CD14-positive monocyte (primary cell): ENCODE results near the gene EBP. TPM values are rescaled to one million over a fixed set of nuclear protein-coding genes. Genes with fewer than 3 reads are reported as not detected.

Experiments
- DNase-seq, 3 donors: peaks; one replicate each; pipeline ENCODE4 v3.0.0-alpha.2; 2011 to 2022
- H2AFZ ChIP-seq: 2 replicates; pipeline ENCODE4 v1.6.0; 2012; ENCODE audit warnings: mild to moderate bottlenecking, low read depth, low read length, inconsistent platforms; ENCODE audit not compliant: insufficient read depth, poor library complexity, severe bottlenecking
- H3K27ac ChIP-seq, 2 donors: 1 replicate in 1 of 2; 2 replicates in 1 of 2; pipeline ENCODE4 v1.5.1; 2012 to 2013; ENCODE audit warnings: low read length in 2 of 2, control low read depth in 1 of 2, inconsistent platforms in 1 of 2, low read depth in 1 of 2, mild to moderate bottlenecking in 1 of 2
- H3K27me3 ChIP-seq, 2 donors: one replicate each; pipeline versions ENCODE4 v1.6.0 to v1.6.1; 2011 to 2013; ENCODE audit warnings: low read length in 2 of 2; ENCODE audit not compliant: control insufficient read depth in 2 of 2, insufficient read depth in 2 of 2
- H3K36me3 ChIP-seq, 2 donors: replicated peaks in 1 of 2; 1 replicate in 1 of 2; 2 replicates in 1 of 2; pipeline versions ENCODE4 v1.5.1 to v1.6.1; 2012 to 2013; ENCODE audit warnings: low read length in 2 of 2, control low read depth in 1 of 2, inconsistent platforms in 1 of 2, mild to moderate bottlenecking in 1 of 2; ENCODE audit not compliant: insufficient read depth in 2 of 2, control insufficient read depth in 1 of 2
- H3K4me1 ChIP-seq, 2 donors: 1 replicate in 1 of 2; 2 replicates in 1 of 2; pipeline versions ENCODE4 v1.5.1 to v1.6.1; 2012 to 2013; ENCODE audit warnings: low read length in 2 of 2, control low read depth in 1 of 2, inconsistent platforms in 1 of 2, mild to moderate bottlenecking in 1 of 2, moderate library complexity in 1 of 2; ENCODE audit not compliant: insufficient read depth in 2 of 2, control insufficient read depth in 1 of 2
- H3K4me2 ChIP-seq: replicated peaks from 2 replicates; pipeline ENCODE3; 2012; ENCODE audit warnings: low read length, moderate library complexity, mild to moderate bottlenecking; ENCODE audit not compliant: poor library complexity, severe bottlenecking; ENCODE audit errors: extremely low read depth
- H3K4me3 ChIP-seq, 3 experiments: fragments of 200-600 bp in 1 of 3; sonication (generic) in 1 of 3; replicated peaks in 1 of 3; 1 replicate in 2 of 3; 2 replicates in 1 of 3; pipeline ENCODE4 v1.5.1; 2011 to 2013; ENCODE audit warnings: low read length in 3 of 3, mild to moderate bottlenecking in 3 of 3, control low read depth in 2 of 3, low read depth in 2 of 3, inconsistent platforms in 1 of 3, moderate library complexity in 1 of 3
- H3K79me2 ChIP-seq: 2 replicates; pipeline ENCODE4 v1.6.0; 2012; ENCODE audit warnings: mild to moderate bottlenecking, control low read depth, inconsistent platforms, low read length, moderate library complexity; ENCODE audit not compliant: insufficient read depth
- H3K9ac ChIP-seq: 2 replicates; pipeline ENCODE4 v1.6.0; 2017; ENCODE audit warnings: low read length, mild to moderate bottlenecking; ENCODE audit not compliant: insufficient read depth, poor library complexity, severe bottlenecking
- H3K9me3 ChIP-seq, 2 donors: replicated peaks in 1 of 2; 1 replicate in 1 of 2; 2 replicates in 1 of 2; pipeline versions ENCODE4 v1.5.1 to v1.6.1; 2012 to 2013; ENCODE audit warnings: low read length in 2 of 2, control low read depth in 1 of 2; ENCODE audit not compliant: control insufficient read depth in 1 of 2, insufficient read depth in 1 of 2
- H4K20me1 ChIP-seq: 2 replicates; pipeline ENCODE4 v1.6.0; 2012; ENCODE audit warnings: mild to moderate bottlenecking, low read length, control low read depth, moderate library complexity; ENCODE audit not compliant: insufficient read depth
- H3K27ac Mint-ChIP-seq, 7 donors: one replicate each; pipeline ENCODE4 v1.8.0; 2020; ENCODE audit warnings: mild to moderate bottlenecking in 7 of 7, mixed read lengths in 7 of 7, moderate library complexity in 6 of 7, inconsistent platforms in 2 of 7
- H3K27me3 Mint-ChIP-seq, 3 donors: one replicate each; pipeline ENCODE4 v1.8.0; 2021 to 2022; ENCODE audit warnings: low read depth in 3 of 3, mild to moderate bottlenecking in 3 of 3, mixed read lengths in 3 of 3, moderate library complexity in 3 of 3, inconsistent platforms in 1 of 3
- H3K36me3 Mint-ChIP-seq, 2 donors: one replicate each; pipeline ENCODE4 v1.8.0; 2020; ENCODE audit warnings: mixed read lengths in 2 of 2, inconsistent platforms in 1 of 2, mild to moderate bottlenecking in 1 of 2
- H3K4me1 Mint-ChIP-seq: one replicate; pipeline ENCODE4 v1.8.0; 2020; ENCODE audit warnings: mild to moderate bottlenecking, mixed read lengths
- H3K4me3 Mint-ChIP-seq, 2 donors: one replicate each; pipeline ENCODE4 v1.8.0; 2020; ENCODE audit warnings: mild to moderate bottlenecking in 2 of 2, mixed read lengths in 2 of 2, moderate library complexity in 1 of 2
- H3K9me3 Mint-ChIP-seq, 7 donors: one replicate each; pipeline ENCODE4 v1.8.0; 2020 to 2022; ENCODE audit warnings: mixed read lengths in 7 of 7, mild to moderate bottlenecking in 6 of 7, moderate library complexity in 6 of 7, inconsistent platforms in 2 of 7
- WGBS: methylation state at CpG from one replicate; pipeline ENCODE4 v1.1.5; 2013; ENCODE audit warnings: missing lambda C conversion rate; ENCODE audit not compliant: insufficient coverage; 5-methylcytosine and 5-hydroxymethylcytosine counted together
- intact Hi-C, 2 donors: fragments of 100-400 bp; cut with micrococcal nuclease; formaldehyde crosslinking; loops; one replicate each; pipeline versions ENCODE4 v1.15.0 to v1.15.1; 2023
- polyA plus RNA-seq, 3 donors: library from polyadenylated mRNA; depleted of rRNA in 1 of 3; unstranded in 2 of 3; stranded (reverse) in 1 of 3; fragments of 300-500 nt in 2 of 3; fragments of >200 nt in 1 of 3; fragmentation: Illumina TruSeq in 2 of 3; gene quantifications; 1 replicate in 2 of 3; 2 replicates in 1 of 3; pipeline ENCODE4 v1.2.3, GENCODE V29; 2012 to 2021
- TF ChIP-seq, protein P1 (sequence below): fragments of 200-600 bp; IDR thresholded peaks from one replicate; pipeline ENCODE4 v1.8.0; 2022; ENCODE audit warnings: antibody characterized with exemption, mild to moderate bottlenecking

Gene EBP
- polyA plus RNA-seq, 3 donors: 47.2 to 59.5 (median 47.4) TPM

GRCh38 chrX:48538641-48539344 is 17.2 kb downstream of the EBP start:
- H3K4me3 ChIP-seq: no peak overlapping the region
- peak overlapping the region; percentile 52 to 61 for H3K27ac ChIP-seq
- peaks cover 4% of the 10 kb centered on the region for H3K79me2 ChIP-seq
- no peaks in the 10 kb centered on the region for H3K27me3 ChIP-seq
- no peak overlapping the region for H2AFZ ChIP-seq
- H3K4me1 ChIP-seq: peaks cover 19 to 30% of the 10 kb centered on the region in 2 donors
- WGBS: 64% methylated on average over 7 of the region's 23 CpGs
- no peaks in the 10 kb centered on the region for H4K20me1 ChIP-seq
- no peak for DNase-seq
- H3K4me2 ChIP-seq: no peak overlapping the region
- Mint-ChIP-seq H3K27ac (peak overlapping the region; percentile 74 to 96 (median 94)), H3K4me1 (peaks cover 25% of the 10 kb centered on the region), H3K4me3 (peak overlapping the region in 1 of 2 donors; percentile 85), H3K9me3 (peaks cover 0 to 10% (median 6%) of the 10 kb centered on the region in 7 donors), H3K27me3 (peaks cover 0 to 6% (median 2%) of the 10 kb centered on the region in 3 donors), H3K36me3 (peaks cover 4 to 17% of the 10 kb centered on the region in 2 donors)
- peaks cover 3 to 4% of the 10 kb centered on the region in 2 donors for H3K36me3 ChIP-seq
- no peaks in the 10 kb centered on the region for H3K9me3 ChIP-seq
- TF ChIP-seq, protein P1, sequence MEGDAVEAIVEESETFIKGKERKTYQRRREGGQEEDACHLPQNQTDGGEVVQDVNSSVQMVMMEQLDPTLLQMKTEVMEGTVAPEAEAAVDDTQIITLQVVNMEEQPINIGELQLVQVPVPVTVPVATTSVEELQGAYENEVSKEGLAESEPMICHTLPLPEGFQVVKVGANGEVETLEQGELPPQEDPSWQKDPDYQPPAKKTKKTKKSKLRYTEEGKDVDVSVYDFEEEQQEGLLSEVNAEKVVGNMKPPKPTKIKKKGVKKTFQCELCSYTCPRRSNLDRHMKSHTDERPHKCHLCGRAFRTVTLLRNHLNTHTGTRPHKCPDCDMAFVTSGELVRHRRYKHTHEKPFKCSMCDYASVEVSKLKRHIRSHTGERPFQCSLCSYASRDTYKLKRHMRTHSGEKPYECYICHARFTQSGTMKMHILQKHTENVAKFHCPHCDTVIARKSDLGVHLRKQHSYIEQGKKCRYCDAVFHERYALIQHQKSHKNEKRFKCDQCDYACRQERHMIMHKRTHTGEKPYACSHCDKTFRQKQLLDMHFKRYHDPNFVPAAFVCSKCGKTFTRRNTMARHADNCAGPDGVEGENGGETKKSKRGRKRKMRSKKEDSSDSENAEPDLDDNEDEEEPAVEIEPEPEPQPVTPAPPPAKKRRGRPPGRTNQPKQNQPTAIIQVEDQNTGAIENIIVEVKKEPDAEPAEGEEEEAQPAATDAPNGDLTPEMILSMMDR: no peak
- no peak overlapping the region for H3K9ac ChIP-seq
- intact Hi-C loops: loop anchor here (1.0 to 5.0 kb wide), 3 partner anchors 34 to 61 kb away; partner anchors contain the start of genes RBM3 (in 2 of the 2) and FTSJ1 (in 1 of the 2)

GRCh38 chrX:48539345-48540027 is 17.9 kb downstream of the EBP start, which contains the start of gene TBC1D25:
Gene TBC1D25, plus strand, starts transcription at chrX:48539714. Its CDS starts 84 bp downstream, at chrX:48539798.
- H3K27ac ChIP-seq: peak within 1 kb of the TSS; percentile 86 to 90
- peak within 1 kb of the TSS; percentile 70 for H3K4me2 ChIP-seq
- peak within 1 kb of the TSS; percentile 80 to 85 for H3K4me3 Mint-ChIP-seq
- no peaks in the 10 kb centered on the region for H4K20me1 ChIP-seq
- H3K36me3 ChIP-seq: peaks cover 7 to 10% of the 10 kb centered on the region in 2 donors
- H3K4me1 Mint-ChIP-seq: peaks cover 25% of the 10 kb centered on the region
- peak within 1 kb of the TSS; percentile 52 for H2AFZ ChIP-seq
- peaks cover 4% of the 10 kb centered on the region for H3K79me2 ChIP-seq
- TF ChIP-seq, protein P1: peak; percentile 50
- H3K36me3 Mint-ChIP-seq: peaks cover 5 to 24% of the 10 kb centered on the region in 2 donors
- intact Hi-C loops: loop anchor here (1.0 to 5.0 kb wide), 3 partner anchors 33 to 62 kb away; partner anchors contain the start of genes RBM3 (in 2 of the 2) and FTSJ1 (in 1 of the 2)
- H3K27me3 Mint-ChIP-seq: peaks cover 0 to 6% (median 2%) of the 10 kb centered on the region in 3 donors
- H3K4me1 ChIP-seq: peaks cover 19 to 30% of the 10 kb centered on the region in 2 donors
- H3K9ac ChIP-seq: peak within 1 kb of the TSS; percentile 85
- H3K9me3 Mint-ChIP-seq: peaks cover 0 to 10% (median 6%) of the 10 kb centered on the region in 7 donors
- peak within 1 kb of the TSS; percentile 54 to 71 (median 71) for H3K4me3 ChIP-seq
- H3K9me3 ChIP-seq: no peaks in the 10 kb centered on the region
- 0% methylated on average over 30 of the region's 59 CpGs for WGBS
- peak within 1 kb of the TSS; percentile 89 to 96 (median 94) for H3K27ac Mint-ChIP-seq
- DNase-seq: peak; percentile 96 to 98 (median 98)
- no peaks in the 10 kb centered on the region for H3K27me3 ChIP-seq
